HEK293 (cell line): ENCODE results near the gene SIGLEC12.

Source experiments
- ZNF658 ChIP-seq: fragments of 450-650 bp; formaldehyde crosslinking; IDR thresholded peaks from 2 replicates; pipeline ENCODE4; 2016; ENCODE audit warnings: missing biosample characterization, missing genetic modification characterization
- TF ChIP-seq, protein P1 (sequence below): fragments of 450-650 bp; formaldehyde crosslinking; IDR thresholded peaks from 2 replicates; pipeline ENCODE4 v1.5.1; 2016; ENCODE audit warnings: missing biosample characterization, missing genetic modification characterization

- TF ChIP-seq, protein P1, sequence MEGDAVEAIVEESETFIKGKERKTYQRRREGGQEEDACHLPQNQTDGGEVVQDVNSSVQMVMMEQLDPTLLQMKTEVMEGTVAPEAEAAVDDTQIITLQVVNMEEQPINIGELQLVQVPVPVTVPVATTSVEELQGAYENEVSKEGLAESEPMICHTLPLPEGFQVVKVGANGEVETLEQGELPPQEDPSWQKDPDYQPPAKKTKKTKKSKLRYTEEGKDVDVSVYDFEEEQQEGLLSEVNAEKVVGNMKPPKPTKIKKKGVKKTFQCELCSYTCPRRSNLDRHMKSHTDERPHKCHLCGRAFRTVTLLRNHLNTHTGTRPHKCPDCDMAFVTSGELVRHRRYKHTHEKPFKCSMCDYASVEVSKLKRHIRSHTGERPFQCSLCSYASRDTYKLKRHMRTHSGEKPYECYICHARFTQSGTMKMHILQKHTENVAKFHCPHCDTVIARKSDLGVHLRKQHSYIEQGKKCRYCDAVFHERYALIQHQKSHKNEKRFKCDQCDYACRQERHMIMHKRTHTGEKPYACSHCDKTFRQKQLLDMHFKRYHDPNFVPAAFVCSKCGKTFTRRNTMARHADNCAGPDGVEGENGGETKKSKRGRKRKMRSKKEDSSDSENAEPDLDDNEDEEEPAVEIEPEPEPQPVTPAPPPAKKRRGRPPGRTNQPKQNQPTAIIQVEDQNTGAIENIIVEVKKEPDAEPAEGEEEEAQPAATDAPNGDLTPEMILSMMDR = peak; percentile 71
- TF ChIP-seq ZNF658 (tag by site-specific recombination) = no peak
Measured at GRCh38 chr19:51473009-51473707, 28.4 kb downstream of the SIGLEC12 start.
